Measurements from ENCODE around the gene NGRN. TPM values are rescaled to one million over a fixed set of nuclear protein-coding genes. Genes with fewer than 3 reads are reported as not detected.

NGRN gene
- total and polyA plus RNA-seq, 2 donors (not counting 1 experiment from before 2014, with no cell fraction given), result 23.1 to 45.5 TPM

Small RNA genes within 50 kb of the gene (small RNA-seq; reads per million reads assigned to genes)
- not detected for gene AC091167.3 (ENCODE audit: insufficient read length, low read depth, low replicate concordance)
- gene RN7SL736P (ENCODE audit: insufficient read length, low read depth, low replicate concordance), result not detected

Other genes with a start within 250 kb of the NGRN start
- 30.7 and 33.3 TPM in 2 replicates for gene IDH2, start 163.2 kb upstream of the NGRN start, total RNA-seq
- 34.5 and 35.8 TPM in 2 replicates for gene IDH2, start 163.2 kb upstream of the NGRN start, polyA plus RNA-seq
- gene SEMA4B, start 64.3 kb upstream of the NGRN start, total RNA-seq, result 334 and 336 TPM in 2 replicates
- 285 and 292 TPM in 2 replicates for gene SEMA4B, start 64.3 kb upstream of the NGRN start, polyA plus RNA-seq
- 139 and 153 TPM in 2 replicates for gene CIB1, start 31.7 kb upstream of the NGRN start, total RNA-seq
- 115 and 157 TPM in 2 replicates for gene CIB1, start 31.7 kb upstream of the NGRN start, polyA plus RNA-seq
- 9.0 and 10.4 TPM in 2 replicates for gene GDPGP1, start 31.5 kb upstream of the NGRN start, total RNA-seq
- 8.1 and 9.3 TPM in 2 replicates for gene GDPGP1, start 31.5 kb upstream of the NGRN start, polyA plus RNA-seq
- 0.22 and 0.42 TPM in 2 replicates for gene TTLL13, start 16.1 kb upstream of the NGRN start, total RNA-seq
- gene TTLL13, start 16.1 kb upstream of the NGRN start, polyA plus RNA-seq, result 0.33 TPM in 1 of 2 replicates, not detected in the other
- gene ZNF774, start 86.6 kb downstream of the NGRN start, total RNA-seq, result 0.54 and 1.4 TPM in 2 replicates
- 0.19 and 0.26 TPM in 2 replicates for gene ZNF774, start 86.6 kb downstream of the NGRN start, polyA plus RNA-seq
- 216 and 233 TPM in 2 replicates for gene IQGAP1, start 122.6 kb downstream of the NGRN start, total RNA-seq
- 49.7 and 104 TPM in 2 replicates for gene IQGAP1, start 122.6 kb downstream of the NGRN start, polyA plus RNA-seq